Measurements from ENCODE around the gene NRIP2.

Gene NRIP2

GRCh38 chr12:2804393-2805142 is 30.3 kb downstream of the NRIP2 start:
- no peak for DNase-seq

GRCh38 chr12:2803635-2804392 is 31.0 kb downstream of the NRIP2 start:
- DNase-seq = no peak

GRCh38 chr12:2801044-2801783 is 33.6 kb downstream of the NRIP2 start:
- no peak for DNase-seq

GRCh38 chr12:2800046-2800570 is 34.7 kb downstream of the NRIP2 start:
- DNase-seq = no peak

- DNase-seq = no peak
Observed at GRCh38 chr12:2797721-2798418, 37.0 kb downstream of the NRIP2 start.

GRCh38 chr12:2796187-2796666 is 38.6 kb downstream of the NRIP2 start:
- DNase-seq = peak in 1 of 3 donors; percentile 25

GRCh38 chr12:2795291-2796186 is 39.3 kb downstream of the NRIP2 start:
- peak; percentile 53 to 88 (median 76) for DNase-seq

GRCh38 chr12:2794736-2795289 is 40.0 kb downstream of the NRIP2 start, which contains the start of gene FKBP4:
TSS of gene FKBP4 (plus strand) at chr12:2794970. CDS start at chr12:2795140, 170 bp downstream.
- DNase-seq = peak; percentile 81 to 94 (median 91)

- peak in 1 of 3 donors; percentile 13 for DNase-seq
Observed at GRCh38 chr12:2794191-2794735, 40.6 kb downstream of the NRIP2 start.

GRCh38 chr12:2793561-2793960 is 41.3 kb downstream of the NRIP2 start:
- DNase-seq = no peak

GRCh38 chr12:2792671-2793500 is 41.9 kb downstream of the NRIP2 start:
- DNase-seq = no peak

- DNase-seq = no peak
Observed at GRCh38 chr12:2791089-2791488, 43.7 kb downstream of the NRIP2 start.

- no peak for DNase-seq
Observed at GRCh38 chr12:2785017-2785416, 49.8 kb downstream of the NRIP2 start.

GRCh38 chr12:2783936-2784600 is 50.8 kb downstream of the NRIP2 start:
- DNase-seq = peak; percentile 54 to 73 (median 68)

- peak; percentile 56 to 69 (median 65) for DNase-seq
Observed at GRCh38 chr12:2779281-2779680, 55.6 kb downstream of the NRIP2 start.

- no peak for DNase-seq
Observed at GRCh38 chr12:2776129-2776806, 58.6 kb downstream of the NRIP2 start.

GRCh38 chr12:2775431-2775830 is 59.4 kb downstream of the NRIP2 start:
- no peak for DNase-seq

Data from suppressor macrophage treated with lipopolysaccharide for 1 hour (primary cell).